ENCODE results near the gene PAFAH1B1. TPM values are rescaled to one million over a fixed set of nuclear protein-coding genes. Genes with fewer than 3 reads are reported as not detected.

Gene PAFAH1B1
- total and polyA plus RNA-seq, 2 donors (not counting 1 experiment from before 2014, with no cell fraction given): 41.4 to 170 TPM

DNA sequence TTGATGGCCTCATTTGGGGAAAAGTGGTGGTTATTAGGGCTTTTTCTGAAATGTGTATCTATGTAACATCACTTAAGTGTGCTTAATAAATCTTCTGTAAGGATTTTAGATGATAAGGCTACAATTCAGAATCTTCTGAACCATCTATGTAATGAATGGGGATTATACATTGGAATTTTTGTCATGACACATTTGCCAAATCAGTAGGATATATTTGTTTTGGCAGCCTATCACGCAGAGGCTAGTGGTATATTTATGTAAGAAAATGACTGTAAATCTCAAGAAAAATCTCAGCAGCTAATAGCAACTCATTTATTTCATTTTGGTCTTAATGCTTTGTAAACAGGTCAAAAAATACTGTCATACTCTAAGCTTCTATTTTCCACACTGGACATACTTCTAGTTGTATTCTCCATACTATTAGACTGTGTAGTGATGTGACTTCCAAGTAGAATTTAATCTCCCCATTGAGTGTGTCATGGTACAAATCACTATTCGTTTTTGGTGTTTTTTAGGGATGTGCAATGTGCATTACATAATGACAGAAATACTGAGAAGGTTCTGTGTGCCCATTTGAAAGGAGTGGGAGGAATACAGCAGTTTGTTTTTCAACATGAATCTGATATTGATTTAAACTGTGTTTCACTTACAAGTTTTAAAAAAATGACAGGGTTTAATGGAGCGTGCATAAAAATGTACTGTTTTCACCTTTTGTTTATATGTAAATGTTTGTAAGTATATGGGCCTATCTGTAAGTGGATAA lies 88.9 kb downstream of the PAFAH1B1 start:
- no peak for TF ChIP-seq EZH2 (IDR thresholded peaks at IDR 0.05; ENCODE audit: borderline replicate concordance, insufficient read depth, low read depth, low read length, poor library complexity, severe bottlenecking)
- no peak overlapping the region for H3K4me3 Mint-ChIP-seq
- WGBS (ENCODE audit: insufficient coverage): no CpG with 5 or more reads among the region's 3 CpGs
- H3K9ac ChIP-seq (ENCODE audit: low read length): no peak overlapping the region
- H3K4me3 ChIP-seq (ENCODE audit: control extremely low read depth in 1 of 5, extremely low read depth in 1 of 5, insufficient read depth in 1 of 5, low read depth in 2 of 5, low read length in 4 of 5): no peak overlapping the region
- peaks cover 9% of the 10 kb centered on the region for H3K79me2 ChIP-seq (ENCODE audit: control insufficient read depth, insufficient read depth, low read length)
- H2AFZ ChIP-seq (ENCODE audit: insufficient read depth, low read depth, low read length, poor library complexity, severe bottlenecking): no peak overlapping the region
- ChIA-PET POLR2A (no interaction called here), CTCF (no interaction called here)
- H3K9me3 Mint-ChIP-seq (ENCODE audit: insufficient read depth): no peaks in the 10 kb centered on the region
- H3K27ac ChIP-seq (ENCODE audit: low read length in 2 of 2): no peak overlapping the region
- H3K27ac Mint-ChIP-seq: no peak overlapping the region
- no peaks in the 10 kb centered on the region for H3K27me3 ChIP-seq (replicated peaks in 1 of 4; ENCODE audit: control extremely low read depth in 1 of 4, control insufficient read depth in 3 of 4, insufficient read depth in 4 of 4, low read length in 3 of 4)
- H3K4me2 ChIP-seq (replicated peaks; ENCODE audit: low read depth, low read length, poor library complexity, severe bottlenecking): no peak overlapping the region
- H3K9me3 ChIP-seq (ENCODE audit: control extremely low read depth in 1 of 3, control insufficient read depth in 2 of 3, insufficient read depth in 1 of 3, low read length in 2 of 3): no peaks in the 10 kb centered on the region
- H3K36me3 ChIP-seq (replicated peaks in 1 of 2; ENCODE audit: control extremely low read depth in 1 of 2, control insufficient read depth in 1 of 2, extremely low read depth in 1 of 2, insufficient read depth in 2 of 2, low read length in 1 of 2): peaks cover 8 to 56% of the 10 kb centered on the region in 2 experiments
- H3K4me1 ChIP-seq (ENCODE audit: control insufficient read depth in 2 of 2, insufficient read depth in 2 of 2, low read length in 2 of 2): no peaks in the 10 kb centered on the region
- no peaks in the 10 kb centered on the region for H3K4me1 Mint-ChIP-seq
- no peak for ATAC-seq (ENCODE audit: low read depth)
- DNase-seq: no peak
- H3K27me3 Mint-ChIP-seq: no peaks in the 10 kb centered on the region
- peaks cover 14% of the 10 kb centered on the region for H4K20me1 ChIP-seq (ENCODE audit: control insufficient read depth, insufficient read depth, low read length, poor library complexity, severe bottlenecking)
- intact Hi-C loops (cut with micrococcal nuclease): no loop called here

DNA sequence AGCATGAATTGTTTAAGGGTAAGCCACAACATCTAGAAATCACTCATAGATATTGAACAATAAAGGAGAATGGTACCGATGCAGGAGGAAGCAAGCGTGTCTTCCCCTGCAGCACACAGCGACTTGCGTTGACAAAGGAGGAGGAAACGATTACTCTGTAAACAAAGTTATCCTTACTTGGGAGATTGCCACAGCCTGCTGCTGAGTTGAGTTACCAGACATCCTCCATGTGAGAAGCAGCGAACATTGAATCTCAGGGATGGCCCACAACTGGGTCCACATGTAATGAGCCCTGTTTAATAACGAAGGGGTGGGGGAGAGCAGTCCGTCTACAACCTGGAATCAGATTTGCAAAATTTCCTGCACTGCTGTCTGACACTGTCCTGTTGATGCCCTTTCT lies 90.5 kb downstream of the PAFAH1B1 start:
- H3K4me3 Mint-ChIP-seq: no peak overlapping the region
- TF ChIP-seq EZH2 (IDR thresholded peaks at IDR 0.05; ENCODE audit: borderline replicate concordance, insufficient read depth, low read depth, low read length, poor library complexity, severe bottlenecking): no peak
- TF ChIP-seq, protein P1, sequence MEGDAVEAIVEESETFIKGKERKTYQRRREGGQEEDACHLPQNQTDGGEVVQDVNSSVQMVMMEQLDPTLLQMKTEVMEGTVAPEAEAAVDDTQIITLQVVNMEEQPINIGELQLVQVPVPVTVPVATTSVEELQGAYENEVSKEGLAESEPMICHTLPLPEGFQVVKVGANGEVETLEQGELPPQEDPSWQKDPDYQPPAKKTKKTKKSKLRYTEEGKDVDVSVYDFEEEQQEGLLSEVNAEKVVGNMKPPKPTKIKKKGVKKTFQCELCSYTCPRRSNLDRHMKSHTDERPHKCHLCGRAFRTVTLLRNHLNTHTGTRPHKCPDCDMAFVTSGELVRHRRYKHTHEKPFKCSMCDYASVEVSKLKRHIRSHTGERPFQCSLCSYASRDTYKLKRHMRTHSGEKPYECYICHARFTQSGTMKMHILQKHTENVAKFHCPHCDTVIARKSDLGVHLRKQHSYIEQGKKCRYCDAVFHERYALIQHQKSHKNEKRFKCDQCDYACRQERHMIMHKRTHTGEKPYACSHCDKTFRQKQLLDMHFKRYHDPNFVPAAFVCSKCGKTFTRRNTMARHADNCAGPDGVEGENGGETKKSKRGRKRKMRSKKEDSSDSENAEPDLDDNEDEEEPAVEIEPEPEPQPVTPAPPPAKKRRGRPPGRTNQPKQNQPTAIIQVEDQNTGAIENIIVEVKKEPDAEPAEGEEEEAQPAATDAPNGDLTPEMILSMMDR (IDR thresholded peaks at IDR 0.05): no peak
- Histone ChIP-seq H3K4me3 (ENCODE audit: control extremely low read depth in 1 of 5, extremely low read depth in 1 of 5, insufficient read depth in 1 of 5, low read depth in 2 of 5, low read length in 4 of 5) (no peak overlapping the region), H3K36me3 (replicated peaks in 1 of 2; ENCODE audit: control extremely low read depth in 1 of 2, control insufficient read depth in 1 of 2, extremely low read depth in 1 of 2, insufficient read depth in 2 of 2, low read length in 1 of 2) (peaks cover 6 to 47% of the 10 kb centered on the region in 2 experiments), H3K9me3 (ENCODE audit: control extremely low read depth in 1 of 3, control insufficient read depth in 2 of 3, insufficient read depth in 1 of 3, low read length in 2 of 3) (no peaks in the 10 kb centered on the region), H3K4me2 (replicated peaks; ENCODE audit: low read depth, low read length, poor library complexity, severe bottlenecking) (no peak overlapping the region), H3K79me2 (ENCODE audit: control insufficient read depth, insufficient read depth, low read length) (peaks cover 5% of the 10 kb centered on the region), H3K4me1 (ENCODE audit: control insufficient read depth in 2 of 2, insufficient read depth in 2 of 2, low read length in 2 of 2) (no peaks in the 10 kb centered on the region), H3K27me3 (replicated peaks in 1 of 4; ENCODE audit: control extremely low read depth in 1 of 4, control insufficient read depth in 3 of 4, insufficient read depth in 4 of 4, low read length in 3 of 4) (no peaks in the 10 kb centered on the region), H3K27ac (ENCODE audit: low read length in 2 of 2) (no peak overlapping the region), H4K20me1 (ENCODE audit: control insufficient read depth, insufficient read depth, low read length, poor library complexity, severe bottlenecking) (peaks cover 14% of the 10 kb centered on the region), H2AFZ (ENCODE audit: insufficient read depth, low read depth, low read length, poor library complexity, severe bottlenecking) (no peak overlapping the region), H3K9ac (ENCODE audit: low read length) (no peak overlapping the region)
- ChIA-PET CTCF (interaction anchor here (1.0 to 3.0 kb wide), 2 partner anchors 8 to 9 kb away, joined by 3 to 14 read pairs; no protein-coding TSS in a partner anchor), POLR2A (no interaction called here)
- 100% methylated on average over 6 of the region's 8 CpGs for WGBS (ENCODE audit: insufficient coverage)
- ATAC-seq (ENCODE audit: low read depth) (no peak), DNase-seq (no peak)
- no peaks in the 10 kb centered on the region for H3K27me3 Mint-ChIP-seq
- H3K27ac Mint-ChIP-seq: no peak overlapping the region
- intact Hi-C loops (cut with micrococcal nuclease): no loop called here
- H3K9me3 Mint-ChIP-seq (ENCODE audit: insufficient read depth): no peaks in the 10 kb centered on the region
- H3K4me1 Mint-ChIP-seq: peaks cover 2% of the 10 kb centered on the region

Data from B cell (primary cell).